ENCODE results near the gene AHNAK. TPM values are rescaled to one million over a fixed set of nuclear protein-coding genes. Genes with fewer than 3 reads are reported as not detected.

Gene AHNAK
- total RNA-seq, 1 donor from 2014 or later, result 226 TPM

DNA sequence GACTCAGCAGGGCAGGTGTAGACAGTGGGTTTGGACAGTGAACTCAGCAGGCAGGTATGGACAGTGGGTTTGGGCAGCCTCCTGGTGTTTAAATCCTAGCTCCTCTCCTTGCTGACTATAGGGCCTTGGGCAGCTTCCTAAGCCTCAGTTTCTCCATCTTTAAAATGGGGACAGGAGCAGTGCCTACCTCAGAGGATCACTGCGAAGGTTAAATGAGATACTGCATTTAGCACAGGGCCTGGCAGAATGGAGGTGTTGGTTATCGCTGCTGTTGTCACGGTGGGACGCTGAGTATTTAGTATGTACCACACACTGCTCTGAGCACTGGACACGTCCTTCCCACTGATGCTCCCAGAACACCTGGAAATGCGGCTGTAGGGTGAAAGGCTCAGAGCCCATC, 142.2 kb downstream of the AHNAK start:
- no peaks in the 10 kb centered on the region for H3K36me3 ChIP-seq (ENCODE audit: control insufficient read depth, insufficient read depth, low read length)
- no peaks in the 10 kb centered on the region for H3K27me3 ChIP-seq (ENCODE audit: control insufficient read depth, insufficient read depth, low read length)
- TF ChIP-seq, protein P1, sequence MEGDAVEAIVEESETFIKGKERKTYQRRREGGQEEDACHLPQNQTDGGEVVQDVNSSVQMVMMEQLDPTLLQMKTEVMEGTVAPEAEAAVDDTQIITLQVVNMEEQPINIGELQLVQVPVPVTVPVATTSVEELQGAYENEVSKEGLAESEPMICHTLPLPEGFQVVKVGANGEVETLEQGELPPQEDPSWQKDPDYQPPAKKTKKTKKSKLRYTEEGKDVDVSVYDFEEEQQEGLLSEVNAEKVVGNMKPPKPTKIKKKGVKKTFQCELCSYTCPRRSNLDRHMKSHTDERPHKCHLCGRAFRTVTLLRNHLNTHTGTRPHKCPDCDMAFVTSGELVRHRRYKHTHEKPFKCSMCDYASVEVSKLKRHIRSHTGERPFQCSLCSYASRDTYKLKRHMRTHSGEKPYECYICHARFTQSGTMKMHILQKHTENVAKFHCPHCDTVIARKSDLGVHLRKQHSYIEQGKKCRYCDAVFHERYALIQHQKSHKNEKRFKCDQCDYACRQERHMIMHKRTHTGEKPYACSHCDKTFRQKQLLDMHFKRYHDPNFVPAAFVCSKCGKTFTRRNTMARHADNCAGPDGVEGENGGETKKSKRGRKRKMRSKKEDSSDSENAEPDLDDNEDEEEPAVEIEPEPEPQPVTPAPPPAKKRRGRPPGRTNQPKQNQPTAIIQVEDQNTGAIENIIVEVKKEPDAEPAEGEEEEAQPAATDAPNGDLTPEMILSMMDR (IDR thresholded peaks at IDR 0.05; ENCODE audit: insufficient read depth, low read length, poor library complexity, severe bottlenecking), result no peak
- no peak for DNase-seq (ENCODE audit: low read depth)
- H3K4me3 ChIP-seq (ENCODE audit: low read depth, low read length), result no peak overlapping the region

DNA sequence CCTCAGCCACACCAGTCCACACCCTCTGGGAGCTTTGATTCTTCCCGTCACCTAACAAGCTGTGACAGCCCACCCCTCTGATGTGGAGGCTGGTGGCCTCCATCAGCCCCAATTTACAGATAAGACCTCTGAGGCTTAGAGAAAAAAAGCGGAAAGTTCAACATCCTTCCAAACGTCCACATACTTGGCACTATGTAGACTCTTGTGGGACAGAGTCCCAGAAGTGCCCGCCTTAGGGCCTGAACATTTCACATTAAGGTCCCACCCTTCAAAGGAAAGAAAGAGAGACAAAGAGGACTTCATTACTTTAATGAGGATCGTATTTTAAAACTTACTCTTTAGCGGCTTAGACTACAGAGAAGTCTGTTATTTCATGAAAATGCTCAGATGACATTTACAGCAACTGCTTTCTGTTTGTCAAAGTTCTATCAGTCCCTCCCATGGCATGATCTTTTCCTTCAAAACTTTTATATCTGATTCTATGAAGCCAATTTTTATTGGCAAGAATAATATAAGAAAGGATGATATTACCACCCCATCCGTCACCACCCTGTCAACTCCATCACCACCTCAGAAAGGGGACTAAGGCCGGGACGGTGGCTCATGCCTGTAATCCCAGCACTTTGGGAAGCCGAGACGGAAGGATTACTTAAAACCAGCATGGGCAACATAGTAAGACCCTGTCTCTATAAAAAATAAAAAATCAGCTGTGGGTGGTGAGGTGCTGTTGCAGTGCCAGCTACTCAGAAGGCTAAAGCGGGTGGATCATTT, 143.5 kb downstream of the AHNAK start:
- H3K36me3 ChIP-seq (ENCODE audit: control insufficient read depth, insufficient read depth, low read length), result no peaks in the 10 kb centered on the region
- TF ChIP-seq, protein P1 (IDR thresholded peaks at IDR 0.05; ENCODE audit: insufficient read depth, low read length, poor library complexity, severe bottlenecking), result no peak
- no peak for DNase-seq (ENCODE audit: low read depth)
- H3K27me3 ChIP-seq (ENCODE audit: control insufficient read depth, insufficient read depth, low read length), result no peaks in the 10 kb centered on the region
- no peak overlapping the region for H3K4me3 ChIP-seq (ENCODE audit: low read depth, low read length)

DNA sequence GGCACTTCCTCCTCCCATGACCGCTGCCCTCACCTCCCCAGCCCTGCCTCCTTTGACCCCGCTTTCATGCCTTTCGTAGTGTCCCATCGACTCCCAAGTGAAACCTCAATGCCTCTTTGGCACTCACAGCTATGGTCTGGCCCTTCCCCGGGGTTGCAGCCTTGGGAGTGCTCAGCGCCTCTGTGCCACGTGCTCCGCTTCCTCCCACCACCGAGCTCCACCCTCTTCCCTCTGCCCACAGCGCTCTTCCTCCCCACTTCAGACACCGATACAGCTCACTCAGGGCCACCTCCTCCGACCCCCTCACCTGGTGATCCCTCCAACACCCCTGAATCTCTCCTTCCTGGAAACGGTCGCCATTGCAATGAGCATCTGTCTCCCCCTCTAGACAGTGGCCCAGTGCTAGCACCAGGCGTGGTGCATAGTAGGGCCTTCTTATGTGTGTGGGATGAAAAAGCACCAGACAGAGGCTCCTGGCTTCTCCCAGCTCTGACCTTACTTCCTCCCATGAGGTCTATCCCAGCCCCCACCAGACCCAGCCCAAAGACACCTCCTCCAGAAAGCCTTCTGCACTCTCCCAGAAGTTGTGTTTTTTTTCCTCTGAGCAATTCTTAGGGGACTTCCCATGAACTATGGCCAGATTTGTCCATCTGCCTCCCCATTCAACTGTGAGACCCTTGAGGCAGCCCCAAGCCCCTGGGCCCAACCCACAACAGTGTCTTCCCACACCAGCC, 144.2 kb downstream of the AHNAK start:
- TF ChIP-seq, protein P1 (IDR thresholded peaks at IDR 0.05; ENCODE audit: insufficient read depth, low read length, poor library complexity, severe bottlenecking), result no peak
- H3K36me3 ChIP-seq (ENCODE audit: control insufficient read depth, insufficient read depth, low read length), result no peaks in the 10 kb centered on the region
- DNase-seq (ENCODE audit: low read depth), result no peak
- no peaks in the 10 kb centered on the region for H3K27me3 ChIP-seq (ENCODE audit: control insufficient read depth, insufficient read depth, low read length)
- no peak overlapping the region for H3K4me3 ChIP-seq (ENCODE audit: low read depth, low read length)

DNA sequence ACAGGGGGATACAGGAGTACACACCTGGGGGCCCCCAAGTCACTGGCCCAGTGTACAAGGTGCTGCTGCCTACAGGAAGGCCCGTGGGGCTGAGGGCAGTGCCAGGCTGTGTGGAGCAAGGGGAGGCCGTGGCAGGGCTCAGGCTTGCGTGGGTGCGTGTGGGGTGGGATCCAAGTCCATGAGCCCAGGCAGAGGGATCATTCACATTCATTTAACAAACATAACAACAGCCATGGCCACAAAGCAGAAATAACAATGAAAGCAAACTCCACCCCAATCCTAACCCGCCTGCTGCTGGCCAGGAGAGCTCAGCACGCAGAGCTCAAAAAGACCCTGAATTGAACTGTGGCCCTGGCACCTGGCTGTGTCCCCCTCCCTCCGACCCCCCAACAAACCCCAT, 144.8 kb downstream of the AHNAK start:
- TF ChIP-seq, protein P1 (IDR thresholded peaks at IDR 0.05; ENCODE audit: insufficient read depth, low read length, poor library complexity, severe bottlenecking), result no peak
- H3K36me3 ChIP-seq (ENCODE audit: control insufficient read depth, insufficient read depth, low read length), result no peaks in the 10 kb centered on the region
- no peak overlapping the region for H3K4me3 ChIP-seq (ENCODE audit: low read depth, low read length)
- H3K27me3 ChIP-seq (ENCODE audit: control insufficient read depth, insufficient read depth, low read length), result no peaks in the 10 kb centered on the region
- DNase-seq (ENCODE audit: low read depth), result no peak

DNA sequence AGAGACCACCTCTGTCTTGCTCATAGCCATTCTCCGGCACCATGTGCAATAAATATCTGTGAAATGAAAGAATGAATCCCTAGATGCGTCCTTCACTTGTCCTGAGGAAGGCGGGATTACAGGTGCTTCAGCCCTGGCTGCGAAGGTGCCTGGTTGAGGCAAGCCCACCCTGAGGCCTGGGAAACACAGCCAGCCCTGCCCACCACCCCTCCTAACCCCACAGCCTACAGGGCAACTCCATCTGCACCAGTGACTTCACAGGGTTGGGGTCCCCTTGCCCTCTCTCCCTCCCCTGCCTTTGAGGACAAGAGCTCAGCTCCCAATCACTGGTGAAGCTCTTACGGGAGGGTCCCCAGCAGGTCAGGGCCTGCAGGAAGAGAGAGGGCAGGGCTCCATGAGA, 145.2 kb downstream of the AHNAK start:
- TF ChIP-seq, protein P1 (IDR thresholded peaks at IDR 0.05; ENCODE audit: insufficient read depth, low read length, poor library complexity, severe bottlenecking), result no peak
- DNase-seq (ENCODE audit: low read depth), result no peak
- no peaks in the 10 kb centered on the region for H3K36me3 ChIP-seq (ENCODE audit: control insufficient read depth, insufficient read depth, low read length)
- H3K4me3 ChIP-seq (ENCODE audit: low read depth, low read length), result no peak overlapping the region
- no peaks in the 10 kb centered on the region for H3K27me3 ChIP-seq (ENCODE audit: control insufficient read depth, insufficient read depth, low read length)

All from kidney epithelial cell (primary cell).